Adrenal gland (tissue), 19 donors: ENCODE results near the gene PI4K2B. TPM values are rescaled to one million over a fixed set of nuclear protein-coding genes. Genes with fewer than 3 reads are reported as not detected.

Experiments used
- DNase-seq, 7 donors: peaks; one replicate each; pipeline ENCODE4 v3.0.0-alpha.2; 2019 to 2020
- H3K27ac ChIP-seq, 5 donors: fragments of 200-600 bp; sonication (generic) in 4 of 5; 1 replicate in 3 of 5; 2 replicates in 2 of 5; pipeline versions ENCODE4 v1.5.1 to v1.8.0; 2016 to 2020; ENCODE audit warnings: mild to moderate bottlenecking in 1 of 5
- H3K27me3 ChIP-seq: fragments of 200-600 bp; 2 replicates; pipeline ENCODE4 v1.8.0; 2021
- H3K36me3 ChIP-seq, 2 donors: fragments of 200-600 bp; replicated peaks in 1 of 2; 1 replicate in 1 of 2; 2 replicates in 1 of 2; pipeline versions ENCODE4 v1.5.1 to v1.8.0; 2018 to 2022
- H3K4me1 ChIP-seq, 2 donors: fragments of 200-600 bp; replicated peaks in 1 of 2; 1 replicate in 1 of 2; 2 replicates in 1 of 2; pipeline versions ENCODE4 v1.5.1 to v1.8.0; 2018 to 2021
- H3K4me3 ChIP-seq, 4 donors: fragments of 200-600 bp; sonication (generic) in 3 of 4; one replicate each; pipeline ENCODE4 v1.5.1; 2016 to 2018
- H3K9me3 ChIP-seq, 3 donors: fragments of 200-600 bp; sonication (generic) in 1 of 3; replicated peaks in 1 of 3; 1 replicate in 2 of 3; 2 replicates in 1 of 3; pipeline versions ENCODE4 v1.5.1 to v1.8.0; 2016 to 2021
- POLR2A ChIP-seq, 2 donors: fragments of 450-650 bp; IDR thresholded peaks; one replicate each; pipeline ENCODE4 v1.6.1; 2017; ENCODE audit warnings: antibody characterized with exemption in 2 of 2, mild to moderate bottlenecking in 2 of 2, moderate library complexity in 1 of 2
- WGBS, 4 donors: extraction: QIAGEN DNeasy Blood & Tissue Kit in 2 of 4; methylation state at CpG; one replicate each; pipeline versions ENCODE4 v1.1.5 to v1.1.7; 2013 to 2017; 5-methylcytosine and 5-hydroxymethylcytosine counted together
- intact Hi-C, 2 donors: fragments of 100-400 bp; cut with DNase I; formaldehyde crosslinking; loops; one replicate each; pipeline versions ENCODE4 v1.14.1 to v1.15.0; 2022 to 2023
- long read RNA-seq, 10 donors: library from polyadenylated mRNA in 3 of 10; unstranded in 2 of 10; stranded (forward) in 1 of 10; transcript quantifications; one replicate each; pipeline ENCODE4 v2.0.0 and lab custom pipeline, GENCODE V29; 2021 to 2026
- polyA plus RNA-seq, 3 donors: library from polyadenylated mRNA; stranded (reverse); fragments of 200-250 nt in 2 of 3; fragments of 350-450 nt in 1 of 3; fragmentation: Illumina TruSeq in 1 of 3; extraction: RNeasy Lipid Tissue Mini Kit (QIAGEN cat#74804) in 1 of 3; gene quantifications; one replicate each; pipeline ENCODE4 v1.2.3, GENCODE V29; 2013 to 2014
- total RNA-seq, 9 donors: library from RNA; depleted of rRNA in 4 of 9; stranded (reverse); fragments of >200 nt in 4 of 9; fragments of 120-200 nt in 1 of 9; fragmentation: NEBNext Ultra II Directional in 1 of 9; extraction: Animal tissue kit (Norgen Biotek cat#: 25700) in 1 of 9; gene quantifications; one replicate each; pipeline versions ENCODE4 v1.1.0 to v1.2.4, GENCODE V29; 2013 to 2023
- TF ChIP-seq, protein P1 (sequence below), 6 experiments: fragments of 450-650 bp in 4 of 6; fragments of 200-600 bp in 2 of 6; sonication (generic) in 1 of 6; IDR thresholded peaks; 1 replicate in 5 of 6; 2 replicates in 1 of 6; pipeline versions ENCODE4 v1.5.1 to v1.8.0; 2016 to 2021; ENCODE audit warnings: antibody characterized with exemption in 6 of 6, mild to moderate bottlenecking in 2 of 6, moderate library complexity in 1 of 6
- donor health status: healthy with polysubstance abuse.
- donor health status: Bipolar disorder and iron deficiency.
- donor health status: DM: yes; HTN: yes; CAD: no.
- donor health status: DM: no; HTN: no; CAD: no.
- donor health status: DM: no; HTN: no; CAD: no.
- donor health status: DM: yes; HTN: yes; CAD: no.

The PI4K2B gene
- total RNA-seq (10 to 100 TPM in 8 of 9 donors, 1 to 10 TPM in 1; 7.2 to 29.3 (median 13.8) TPM), polyA plus RNA-seq (10 to 100 TPM in 1 of 3 donors, 1 to 10 TPM in 2; 4.6 to 28.8 (median 4.6) TPM)
- long read RNA-seq, donor 1, transcript PI4K2B-201 (10 exons, 3,540 nt), result major isoform, 7 of 7 reads
- long read RNA-seq, donor 1, partial matches to known transcripts, result 0 of 7 reads
- long read RNA-seq, donor 1, other reads (novel, unspliced or antisense), result 0 of 7 reads
- long read RNA-seq, donor 2, partial matches to known transcripts, result 0 of 1 reads
- long read RNA-seq, donor 2, other reads (novel, unspliced or antisense), result 0 of 1 reads
- long read RNA-seq, donor 3, transcript PI4K2B-201 (10 exons, 3,540 nt), result major isoform, 6 of 6 reads
- long read RNA-seq, donor 3, partial matches to known transcripts, result 0 of 6 reads
- long read RNA-seq, donor 3, other reads (novel, unspliced or antisense), result 0 of 6 reads
- long read RNA-seq, donor 4, result 0 reads
- long read RNA-seq, donor 5, transcript PI4K2B-201 (10 exons, 3,540 nt), result major isoform, 40 of 44 reads
- long read RNA-seq, donor 5, partial matches to known transcripts, result 0 of 44 reads
- long read RNA-seq, donor 5, other reads (novel, unspliced or antisense), result 4 of 44 reads
- long read RNA-seq, donor 6, result 0 reads
- long read RNA-seq, donor 7, partial matches to known transcripts, result 0 of 1 reads
- long read RNA-seq, donor 7, other reads (novel, unspliced or antisense), result 0 of 1 reads
- long read RNA-seq, donor 8, transcript PI4K2B-201 (10 exons, 3,540 nt), result major isoform, 6 of 6 reads
- long read RNA-seq, donor 8, partial matches to known transcripts, result 0 of 6 reads
- long read RNA-seq, donor 8, other reads (novel, unspliced or antisense), result 0 of 6 reads
- long read RNA-seq, donor 9, partial matches to known transcripts, result 0 of 2 reads
- long read RNA-seq, donor 9, other reads (novel, unspliced or antisense), result 0 of 2 reads
- long read RNA-seq, donor 10, partial matches to known transcripts, result 0 of 2 reads
- long read RNA-seq, donor 10, other reads (novel, unspliced or antisense), result 0 of 2 reads

DNA sequence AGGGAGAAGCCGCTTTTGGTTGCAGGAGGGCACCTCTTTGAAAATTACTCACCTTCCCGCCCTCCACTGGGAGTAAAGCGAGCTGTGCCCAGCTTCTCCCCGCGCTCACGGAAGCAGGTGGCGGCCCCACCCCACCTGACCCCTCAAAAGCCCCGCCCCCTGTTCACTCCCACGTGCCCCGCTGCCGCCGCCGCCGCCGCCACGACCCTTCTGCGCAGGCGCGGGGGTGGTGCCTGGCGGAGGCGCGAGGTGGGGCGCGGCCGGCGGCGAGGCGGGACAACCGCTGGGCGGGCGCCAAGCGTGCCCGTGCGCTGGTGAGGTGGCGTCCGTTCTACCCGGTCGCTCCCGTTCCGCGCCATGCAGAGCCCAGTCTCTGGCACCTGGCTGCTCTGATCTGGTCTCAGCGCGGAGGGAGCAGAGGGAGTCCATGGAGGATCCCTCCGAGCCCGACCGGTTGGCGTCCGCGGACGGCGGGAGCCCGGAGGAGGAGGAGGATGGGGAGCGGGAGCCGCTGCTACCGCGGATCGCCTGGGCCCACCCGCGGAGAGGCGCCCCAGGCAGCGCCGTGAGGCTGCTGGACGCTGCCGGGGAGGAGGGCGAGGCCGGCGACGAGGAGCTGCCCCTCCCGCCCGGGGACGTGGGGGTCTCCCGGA lies at the start of gene PI4K2B:
TSS of gene PI4K2B (plus strand) at position 297 of the 653 bp plus-strand sequence. CDS start at position 428, 131 bp downstream.
- peak; percentile 87 to 94 (median 91) for DNase-seq
- Histone ChIP-seq H3K9me3 (no peaks in the 10 kb centered on the region), H3K36me3 (no peaks in the 10 kb centered on the region), H3K27me3 (no peaks in the 10 kb centered on the region), H3K4me3 (peak within 1 kb of the TSS; percentile 20 to 86 (median 78)), H3K27ac (peak within 1 kb of the TSS; percentile 80 to 97 (median 96)), H3K4me1 (peaks cover 4 to 10% of the 10 kb centered on the region in 2 donors)
- TF ChIP-seq, protein P1, sequence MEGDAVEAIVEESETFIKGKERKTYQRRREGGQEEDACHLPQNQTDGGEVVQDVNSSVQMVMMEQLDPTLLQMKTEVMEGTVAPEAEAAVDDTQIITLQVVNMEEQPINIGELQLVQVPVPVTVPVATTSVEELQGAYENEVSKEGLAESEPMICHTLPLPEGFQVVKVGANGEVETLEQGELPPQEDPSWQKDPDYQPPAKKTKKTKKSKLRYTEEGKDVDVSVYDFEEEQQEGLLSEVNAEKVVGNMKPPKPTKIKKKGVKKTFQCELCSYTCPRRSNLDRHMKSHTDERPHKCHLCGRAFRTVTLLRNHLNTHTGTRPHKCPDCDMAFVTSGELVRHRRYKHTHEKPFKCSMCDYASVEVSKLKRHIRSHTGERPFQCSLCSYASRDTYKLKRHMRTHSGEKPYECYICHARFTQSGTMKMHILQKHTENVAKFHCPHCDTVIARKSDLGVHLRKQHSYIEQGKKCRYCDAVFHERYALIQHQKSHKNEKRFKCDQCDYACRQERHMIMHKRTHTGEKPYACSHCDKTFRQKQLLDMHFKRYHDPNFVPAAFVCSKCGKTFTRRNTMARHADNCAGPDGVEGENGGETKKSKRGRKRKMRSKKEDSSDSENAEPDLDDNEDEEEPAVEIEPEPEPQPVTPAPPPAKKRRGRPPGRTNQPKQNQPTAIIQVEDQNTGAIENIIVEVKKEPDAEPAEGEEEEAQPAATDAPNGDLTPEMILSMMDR (IDR thresholded peaks at IDR 0.05), result peak in 1 of 6 experiments; percentile 13
- peak; percentile 41 to 87 for TF ChIP-seq POLR2A (IDR thresholded peaks at IDR 0.05)
- WGBS, 4 donors, result 0 to 8% (median 4%) methylated on average over 2 to 72 of the region's 72 CpGs
- intact Hi-C loops, result loop anchor here (10.0 kb wide), 2 partner anchors 49 to 59 kb away; no protein-coding TSS in a partner anchor

GRCh38 chr4:25184056-25184455 lies 49.8 kb upstream of the PI4K2B start:
- H3K4me3 ChIP-seq, result no peak overlapping the region
- DNase-seq, result no peak
- H3K4me1 ChIP-seq, result no peaks in the 10 kb centered on the region
- H3K9me3 ChIP-seq, result no peaks in the 10 kb centered on the region
- intact Hi-C loops, result loop anchor here in 1 of 2 donors (10.0 kb wide), 1 partner anchor 51 kb away; the partner anchor contains the start of gene PI4K2B
- H3K27ac ChIP-seq, result no peak overlapping the region
- 86 to 92% (median 90%) methylated on average over 4 of the region's 4 CpGs for WGBS, 4 donors
- TF ChIP-seq, protein P1 (IDR thresholded peaks at IDR 0.05), result no peak
- no peak for TF ChIP-seq POLR2A (IDR thresholded peaks at IDR 0.05)
- no peaks in the 10 kb centered on the region for H3K27me3 ChIP-seq
- H3K36me3 ChIP-seq, result no peaks in the 10 kb centered on the region

DNA sequence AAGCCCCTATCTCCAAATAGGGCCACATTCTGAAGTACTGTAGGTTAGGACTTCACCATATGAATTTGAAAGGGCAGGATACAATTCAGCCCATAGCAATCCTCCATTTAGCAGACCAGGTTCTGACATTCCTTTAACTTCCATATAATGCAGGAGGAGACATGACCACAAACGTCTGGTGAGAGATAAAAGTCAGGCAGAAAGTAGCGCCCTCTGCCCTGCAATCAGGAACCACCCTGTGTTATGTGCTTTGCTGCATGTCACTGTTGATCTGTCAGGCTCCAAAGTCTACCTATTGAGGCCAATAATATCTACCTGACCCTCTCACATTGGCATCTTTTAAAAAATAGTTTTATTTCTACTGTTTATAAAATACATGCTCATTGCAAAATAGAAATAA lies 43.4 kb upstream of the PI4K2B start:
- Histone ChIP-seq H3K4me3 (no peak overlapping the region), H3K27ac (no peak overlapping the region), H3K36me3 (no peaks in the 10 kb centered on the region), H3K4me1 (no peaks in the 10 kb centered on the region), H3K27me3 (no peaks in the 10 kb centered on the region), H3K9me3 (no peaks in the 10 kb centered on the region)
- TF ChIP-seq POLR2A (IDR thresholded peaks at IDR 0.05), result no peak
- TF ChIP-seq, protein P1 (IDR thresholded peaks at IDR 0.05), result no peak
- WGBS, 4 donors, result 62 to 83% (median 74%) methylated on average over 2 of the region's 2 CpGs
- intact Hi-C loops, result no loop called here
- no peak for DNase-seq
